ENCODE results near the gene C19orf25. TPM values are rescaled to one million over a fixed set of nuclear protein-coding genes. Genes with fewer than 3 reads are reported as not detected.

The C19orf25 gene
- total and polyA plus RNA-seq, 10 of the 15 experiments (the other 5 are each of a cell fraction or from before 2014, with no cell fraction given), result 1.2 to 67.0 (median 25.6) TPM

DNA sequence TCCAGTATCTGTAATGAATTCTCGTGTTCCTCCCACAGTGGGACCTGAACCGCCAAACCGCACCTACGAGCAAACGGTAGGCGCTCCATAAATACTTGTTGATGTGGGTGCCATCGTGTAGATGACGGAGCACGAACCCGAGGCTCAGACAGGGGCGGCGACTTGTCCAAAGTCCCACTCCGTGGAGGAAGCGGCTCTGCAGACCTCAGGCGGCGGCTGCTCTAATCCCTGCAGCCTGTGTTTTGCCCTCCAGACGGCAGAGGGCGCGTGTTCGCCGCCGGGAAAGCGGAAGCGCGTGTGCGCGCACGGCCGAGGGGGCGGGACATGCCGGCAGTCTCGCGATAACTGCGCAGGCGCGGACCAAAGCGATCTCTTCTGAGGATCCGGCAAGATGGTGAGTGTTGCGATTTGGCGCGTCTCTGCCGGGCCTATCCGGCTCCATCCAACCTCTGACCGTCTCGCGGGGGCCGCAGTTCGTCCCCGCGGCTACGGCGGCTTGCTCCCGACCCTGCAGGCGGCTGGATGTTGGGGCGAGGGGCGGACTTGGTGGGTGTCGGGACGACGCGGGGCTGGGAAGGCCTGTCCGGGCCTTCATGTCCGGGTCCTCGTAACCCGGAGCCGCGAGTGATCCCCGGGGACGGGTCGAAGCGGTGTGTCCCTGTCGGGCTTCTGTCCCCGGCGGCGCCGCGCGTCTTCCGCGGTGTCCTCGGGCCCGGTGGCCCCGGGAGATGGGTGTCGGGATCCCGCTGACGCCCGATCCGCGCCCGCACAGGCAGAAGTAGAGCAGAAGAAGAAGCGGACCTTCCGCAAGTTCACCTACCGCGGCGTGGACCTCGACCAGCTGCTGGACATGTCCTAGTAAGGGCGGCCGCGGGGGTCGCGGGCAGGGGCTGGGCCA lies 40.7 kb downstream of the C19orf25 start, which contains the start of gene RPS15 (continued):
- TF ChIP-seq, protein P1, sequence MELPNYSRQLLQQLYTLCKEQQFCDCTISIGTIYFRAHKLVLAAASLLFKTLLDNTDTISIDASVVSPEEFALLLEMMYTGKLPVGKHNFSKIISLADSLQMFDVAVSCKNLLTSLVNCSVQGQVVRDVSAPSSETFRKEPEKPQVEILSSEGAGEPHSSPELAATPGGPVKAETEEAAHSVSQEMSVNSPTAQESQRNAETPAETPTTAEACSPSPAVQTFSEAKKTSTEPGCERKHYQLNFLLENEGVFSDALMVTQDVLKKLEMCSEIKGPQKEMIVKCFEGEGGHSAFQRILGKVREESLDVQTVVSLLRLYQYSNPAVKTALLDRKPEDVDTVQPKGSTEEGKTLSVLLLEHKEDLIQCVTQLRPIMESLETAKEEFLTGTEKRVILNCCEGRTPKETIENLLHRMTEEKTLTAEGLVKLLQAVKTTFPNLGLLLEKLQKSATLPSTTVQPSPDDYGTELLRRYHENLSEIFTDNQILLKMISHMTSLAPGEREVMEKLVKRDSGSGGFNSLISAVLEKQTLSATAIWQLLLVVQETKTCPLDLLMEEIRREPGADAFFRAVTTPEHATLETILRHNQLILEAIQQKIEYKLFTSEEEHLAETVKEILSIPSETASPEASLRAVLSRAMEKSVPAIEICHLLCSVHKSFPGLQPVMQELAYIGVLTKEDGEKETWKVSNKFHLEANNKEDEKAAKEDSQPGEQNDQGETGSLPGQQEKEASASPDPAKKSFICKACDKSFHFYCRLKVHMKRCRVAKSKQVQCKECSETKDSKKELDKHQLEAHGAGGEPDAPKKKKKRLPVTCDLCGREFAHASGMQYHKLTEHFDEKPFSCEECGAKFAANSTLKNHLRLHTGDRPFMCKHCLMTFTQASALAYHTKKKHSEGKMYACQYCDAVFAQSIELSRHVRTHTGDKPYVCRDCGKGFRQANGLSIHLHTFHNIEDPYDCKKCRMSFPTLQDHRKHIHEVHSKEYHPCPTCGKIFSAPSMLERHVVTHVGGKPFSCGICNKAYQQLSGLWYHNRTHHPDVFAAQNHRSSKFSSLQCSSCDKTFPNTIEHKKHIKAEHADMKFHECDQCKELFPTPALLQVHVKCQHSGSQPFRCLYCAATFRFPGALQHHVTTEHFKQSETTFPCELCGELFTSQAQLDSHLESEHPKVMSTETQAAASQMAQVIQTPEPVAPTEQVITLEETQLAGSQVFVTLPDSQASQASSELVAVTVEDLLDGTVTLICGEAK (IDR thresholded peaks at IDR 0.05; ENCODE audit: borderline replicate concordance), result peak; percentile 83
- TF ChIP-seq ZNF24 (IDR thresholded peaks at IDR 0.05), result no peak
- peak; percentile 99 for TF ChIP-seq LARP7 (IDR thresholded peaks at IDR 0.05)
- no peak for TF ChIP-seq NR2C2 (IDR thresholded peaks at IDR 0.05; ENCODE audit: borderline replicate concordance, control insufficient read depth, insufficient read length, low read depth)
- TF ChIP-seq FOS (IDR thresholded peaks at IDR 0.05; ENCODE audit: borderline replicate concordance, extremely low read depth, insufficient read length), result no peak
- TF ChIP-seq SMAD1 (IDR thresholded peaks at IDR 0.05; ENCODE audit: low read depth, partially characterized antibody), result peak; percentile 49

DNA sequence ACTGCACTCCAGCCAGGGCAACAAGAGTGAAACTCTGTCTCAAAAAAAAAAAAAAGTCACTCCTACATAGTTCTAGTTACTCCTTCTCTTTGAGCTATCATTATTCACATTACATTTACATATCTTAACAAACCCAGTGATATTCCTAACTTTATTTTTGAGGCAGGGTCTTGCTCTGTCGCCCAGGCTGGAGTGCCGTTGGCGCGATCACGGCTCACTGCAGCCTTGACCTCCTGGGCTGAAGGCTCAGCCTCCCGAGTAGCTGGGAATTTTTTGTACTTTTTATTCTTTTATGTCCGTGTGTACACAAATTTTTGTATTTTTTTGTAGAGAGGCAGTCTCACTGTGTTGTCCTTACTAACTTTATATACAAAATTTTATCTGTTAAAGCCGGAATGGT lies 41.4 kb downstream of the C19orf25 start:
- intact Hi-C loops (cut with micrococcal nuclease; ENCODE audit: unreplicated experiment) (no loop called here), in situ Hi-C loops (cut with MboI) (no loop called here)
- 43% methylated on average over 8 of the region's 8 CpGs for WGBS (ENCODE audit: insufficient coverage, insufficient replicate concordance, low lambda C conversion rate, missing lambda C conversion rate)
- ChIA-PET RAD21 (ENCODE audit: unreplicated experiment) (no interaction called here), SMC1A (ENCODE audit: uncharacterized antibody, unreplicated experiment) (interaction anchor here (0.7 to 1.4 kb wide), 3 partner anchors 17 to 75 kb away, joined by 3 to 4 read pairs (median 3); no protein-coding TSS in a partner anchor), POLR2A (no interaction called here), CTCF (interaction anchor here (0.6 to 2.0 kb wide), 8 partner anchors 23 to 162 kb away, joined by 3 to 6 read pairs (median 4); partner anchors contain the start of gene FAM174C)
- no peak for ATAC-seq
- H2AFZ ChIP-seq (ENCODE audit: control insufficient read depth, low read depth, low read length), result no peak overlapping the region; the same call in 1 of the 2 replicates
- H3K27ac ChIP-seq (ENCODE audit: control insufficient read depth, insufficient read depth), result no peak overlapping the region
- no peak overlapping the region for H3K4me2 ChIP-seq (ENCODE audit: control insufficient read depth, insufficient read depth)
- BruUV-seq (replicated peaks), result no TSS peak
- FAIRE-seq, result no peak
- H3K4me1 ChIP-seq (ENCODE audit: control insufficient read depth, insufficient read depth, low read length), result peaks cover 8% of the 10 kb centered on the region
- H3K4me3 ChIP-seq, result 0 out of 2 replicates have a peak overlapping the region, but pooled peaks have one; percentile 27
- H3K36me3 ChIP-seq (ENCODE audit: control insufficient read depth in 2 of 2, insufficient read depth in 2 of 2, low read length in 1 of 2), result peaks cover 15 to 37% of the 10 kb centered on the region in 2 experiments
- peaks cover 30% of the 10 kb centered on the region for H3K79me2 ChIP-seq (ENCODE audit: control insufficient read depth, insufficient read depth, low read length)
- H3K9ac ChIP-seq (ENCODE audit: control insufficient read depth, insufficient read depth, low read length), result no peak overlapping the region
- H3K27me3 ChIP-seq (replicated peaks in 1 of 2; ENCODE audit: control insufficient read depth in 2 of 2, insufficient read depth in 2 of 2, low read length in 1 of 2), result no peaks in the 10 kb centered on the region
- no peaks in the 10 kb centered on the region for H3K9me3 ChIP-seq (replicated peaks; ENCODE audit: control insufficient read depth, insufficient read depth, low read length)
- DNase-seq (ENCODE audit: low read depth, low spot score), result no peak
- H4K20me1 ChIP-seq (ENCODE audit: control insufficient read depth, insufficient read depth), result no peaks in the 10 kb centered on the region; the same call in 1 of the 2 replicates
- TF ChIP-seq SREBF2 (IDR thresholded peaks at IDR 0.05; ENCODE audit: low read length), result no peak
- no peak for TF ChIP-seq GABPA (IDR thresholded peaks at IDR 0.05; ENCODE audit: low read depth)
- TF ChIP-seq TARDBP (IDR thresholded peaks at IDR 0.05; ENCODE audit: borderline replicate concordance), result no peak
- TF ChIP-seq MXI1 (IDR thresholded peaks at IDR 0.05; ENCODE audit: low read depth, low read length), result no peak
- TF ChIP-seq RELA (IDR thresholded peaks at IDR 0.05; ENCODE audit: borderline replicate concordance, partially characterized antibody), result no peak
- no peak for TF ChIP-seq RB1 (IDR thresholded peaks at IDR 0.05; ENCODE audit: borderline replicate concordance)
- TF ChIP-seq HDAC2 (IDR thresholded peaks at IDR 0.05), result no peak
- no peak for TF ChIP-seq IKZF1 (conservative IDR thresholded peaks at IDR 0.05)
- no peak for TF ChIP-seq ESRRA (IDR thresholded peaks at IDR 0.05; ENCODE audit: low read length)
- no peak for TF ChIP-seq POU2F2 (IDR thresholded peaks at IDR 0.05; ENCODE audit: borderline replicate concordance, low read depth, low read length)
- TF ChIP-seq NRF1 (conservative IDR thresholded peaks at IDR 0.05; ENCODE audit: low read depth, low read length), result no peak

Data from GM12878 (cell line).